Hematopoietic multipotent progenitor cell treated with erythropoietin and hydrocortisone succinate and interleukin-3 and kit ligand, for 8 days (in vitro differentiated cells): ENCODE data around the gene RYR1.
"Not testable (repeated sequence)": the region's sequence is repeated elsewhere in the genome, so short reads cannot be mapped to it uniquely, and the experiment has no call there.

Source experiments
- DNase-seq: peaks from one replicate; pipeline ENCODE4 v3.0.0-alpha.2; 2015

RYR1 gene

GRCh38 chr19:38544569-38545315 is 111.3 kb downstream of the RYR1 start:
- DNase-seq, result peak; percentile 16

- DNase-seq, result no peak
These were observed 112.1 kb downstream of the RYR1 start for GRCh38 chr19:38545596-38545995.

- no peak for DNase-seq
These were observed 113.9 kb downstream of the RYR1 start for GRCh38 chr19:38547421-38547820.

GRCh38 chr19:38549061-38549460 is 115.6 kb downstream of the RYR1 start:
- DNase-seq, result no peak

- no peak for DNase-seq
These were observed 116.5 kb downstream of the RYR1 start for GRCh38 chr19:38549942-38550341.

GRCh38 chr19:38550376-38550775 is 116.9 kb downstream of the RYR1 start:
- DNase-seq, result no peak

- no peak for DNase-seq
These were observed 117.9 kb downstream of the RYR1 start for GRCh38 chr19:38551450-38551813.

- DNase-seq, result not testable (repeated sequence)
These were observed 119.7 kb downstream of the RYR1 start for GRCh38 chr19:38553239-38553638.

GRCh38 chr19:38554676-38555141 is 121.2 kb downstream of the RYR1 start:
- no peak for DNase-seq

GRCh38 chr19:38555200-38555599 is 121.7 kb downstream of the RYR1 start:
- no peak for DNase-seq

- DNase-seq, result peak; percentile 19
These were observed 123.2 kb downstream of the RYR1 start for GRCh38 chr19:38556521-38557174.

- DNase-seq, result peak; percentile 83
These were observed 123.8 kb downstream of the RYR1 start for GRCh38 chr19:38557205-38557799.

GRCh38 chr19:38558933-38559332 is 125.4 kb downstream of the RYR1 start:
- DNase-seq, result not testable (repeated sequence)

- no peak for DNase-seq
These were observed 126.2 kb downstream of the RYR1 start for GRCh38 chr19:38559428-38560401.

- DNase-seq, result no peak
These were observed 127.6 kb downstream of the RYR1 start for GRCh38 chr19:38561053-38561606.

- no peak for DNase-seq
These were observed 128.2 kb downstream of the RYR1 start for GRCh38 chr19:38561658-38562057.

- no peak for DNase-seq
These were observed 128.6 kb downstream of the RYR1 start for GRCh38 chr19:38562096-38562495.

- DNase-seq, result no peak
These were observed 130.0 kb downstream of the RYR1 start for GRCh38 chr19:38563475-38563874.

GRCh38 chr19:38564981-38565690 is 131.6 kb downstream of the RYR1 start:
- no peak for DNase-seq

- no peak for DNase-seq
These were observed 132.2 kb downstream of the RYR1 start for GRCh38 chr19:38565691-38566105.

- no peak for DNase-seq
These were observed 136.0 kb downstream of the RYR1 start for GRCh38 chr19:38569368-38569983.
